Measurements from ENCODE around the gene UBE2G2.

UBE2G2 gene, protein sequence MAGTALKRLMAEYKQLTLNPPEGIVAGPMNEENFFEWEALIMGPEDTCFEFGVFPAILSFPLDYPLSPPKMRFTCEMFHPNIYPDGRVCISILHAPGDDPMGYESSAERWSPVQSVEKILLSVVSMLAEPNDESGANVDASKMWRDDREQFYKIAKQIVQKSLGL
- 113 to 170 (median 151) reads per million in 4 experiments for total RNA-seq

- peak; percentile 73 for DNase-seq
Measured at GRCh38 chr21:44801468-44802395, at the start of gene UBE2G2. UBE2G2 (minus strand) TSS chr21:44801820; CDS start chr21:44801748, 72 bp downstream.

GRCh38 chr21:44850905-44851657, 49.5 kb upstream of the UBE2G2 start:
- DNase-seq, result no peak

DNA sequence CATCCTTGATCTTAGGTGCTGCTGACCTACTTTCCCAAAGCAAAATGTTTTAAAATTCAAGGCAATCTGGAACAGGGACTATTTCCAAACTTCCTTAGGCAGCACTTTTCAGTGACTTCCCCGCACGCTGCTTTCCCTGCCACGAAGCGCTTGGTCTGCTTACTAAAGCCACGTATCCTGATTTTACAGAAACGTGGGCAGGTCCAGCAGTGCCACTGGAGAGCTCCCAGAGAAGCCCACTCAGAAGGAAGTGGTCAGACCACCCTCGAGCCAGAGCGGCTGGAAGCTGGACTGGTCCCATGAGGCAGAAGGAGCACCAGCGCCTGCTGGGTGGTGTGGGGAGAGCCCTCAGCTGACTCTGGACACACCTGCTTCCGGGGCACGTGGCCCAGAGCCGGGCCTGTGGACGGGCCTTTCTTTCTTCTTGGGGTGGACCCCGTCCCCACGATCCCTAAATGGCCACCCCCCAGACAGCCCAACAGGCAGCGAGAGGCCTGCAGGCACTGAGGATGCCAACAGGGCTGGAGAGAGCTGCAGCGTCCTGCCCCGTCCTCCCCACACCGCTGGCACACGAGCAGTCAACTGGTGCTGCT, 48.7 kb upstream of the UBE2G2 start:
- DNase-seq, result no peak

- no peak for DNase-seq
Measured at GRCh38 chr21:44849616-44850130, 48.1 kb upstream of the UBE2G2 start.

- DNase-seq, result no peak
Measured at GRCh38 chr21:44848821-44849521, 47.4 kb upstream of the UBE2G2 start.

- no peak for DNase-seq
Measured at GRCh38 chr21:44847261-44848056, 45.8 kb upstream of the UBE2G2 start.

- no peak for DNase-seq
Measured at GRCh38 chr21:44846485-44847260, 45.1 kb upstream of the UBE2G2 start.

DNA sequence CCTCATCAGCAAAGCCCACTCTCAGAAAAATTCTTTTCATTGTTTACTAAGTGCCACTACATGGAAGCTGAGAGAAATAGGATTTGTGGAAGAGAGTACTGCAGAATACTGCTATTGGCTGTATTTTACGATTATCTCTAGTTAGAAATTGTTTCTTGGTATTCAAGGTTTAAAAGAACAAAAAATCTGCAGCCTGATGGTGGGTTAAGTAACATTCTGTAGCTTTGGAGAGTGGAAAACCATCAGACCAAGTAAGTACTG, 44.5 kb upstream of the UBE2G2 start:
- DNase-seq, result no peak

- DNase-seq, result peak; percentile 47
Measured at GRCh38 chr21:44845418-44846223, 44.0 kb upstream of the UBE2G2 start.

- no peak for DNase-seq
Measured at GRCh38 chr21:44844256-44844655, 42.6 kb upstream of the UBE2G2 start.

DNA sequence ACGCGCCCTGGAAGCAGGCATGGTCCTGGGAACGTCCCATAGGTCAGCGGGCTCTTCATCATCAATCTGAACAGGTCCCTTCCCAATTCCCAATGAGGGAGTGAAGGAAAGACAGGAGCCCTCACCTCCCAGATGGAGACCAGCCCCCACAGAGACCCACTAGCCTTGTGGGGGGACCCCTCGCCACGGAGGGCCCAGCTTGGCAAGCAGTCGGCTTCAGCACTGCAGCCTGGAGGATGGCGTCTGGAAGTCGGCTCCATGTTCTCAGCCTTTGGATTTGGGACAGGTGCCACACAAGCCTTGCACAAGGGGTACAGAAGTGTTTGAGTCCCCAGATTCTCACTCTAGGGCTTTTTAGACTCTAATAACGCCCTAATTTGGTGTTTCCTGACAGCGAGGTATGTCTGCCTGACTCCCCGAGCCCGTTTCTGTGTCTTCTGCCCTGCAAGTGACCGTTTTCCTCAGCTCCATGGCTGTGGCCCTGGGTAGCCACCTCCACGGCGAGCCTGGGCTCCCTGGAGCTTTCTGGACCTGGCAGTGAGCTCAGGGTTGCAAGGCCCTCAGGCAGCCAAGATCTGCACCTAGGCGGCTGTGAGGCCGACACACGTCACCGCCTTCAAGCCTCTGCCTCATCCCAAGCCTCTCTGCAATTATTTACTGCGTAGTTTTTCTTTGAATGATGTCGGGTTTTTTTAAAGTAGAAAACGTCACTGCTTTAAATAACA, 41.3 kb upstream of the UBE2G2 start:
- no peak for DNase-seq

DNA sequence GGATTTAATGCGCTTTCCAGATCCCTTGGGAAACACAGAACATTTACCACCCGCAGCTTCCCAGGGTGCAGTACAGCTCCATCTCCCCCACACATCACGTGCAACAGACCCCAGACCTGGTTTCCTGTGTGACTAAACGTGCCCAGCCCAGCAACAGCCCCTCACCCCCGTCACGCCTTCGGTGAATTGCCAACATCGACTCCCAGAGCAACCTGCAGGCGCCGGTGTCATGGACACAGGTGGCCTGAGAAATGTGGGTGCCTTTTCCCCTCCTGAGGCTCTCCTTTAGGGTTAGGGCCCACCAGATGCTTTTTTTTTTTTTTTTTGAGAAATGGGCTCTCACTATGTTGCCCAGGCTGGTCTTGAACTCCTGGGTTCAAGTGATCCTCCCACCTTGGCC, 40.5 kb upstream of the UBE2G2 start:
- DNase-seq, result no peak

DNA sequence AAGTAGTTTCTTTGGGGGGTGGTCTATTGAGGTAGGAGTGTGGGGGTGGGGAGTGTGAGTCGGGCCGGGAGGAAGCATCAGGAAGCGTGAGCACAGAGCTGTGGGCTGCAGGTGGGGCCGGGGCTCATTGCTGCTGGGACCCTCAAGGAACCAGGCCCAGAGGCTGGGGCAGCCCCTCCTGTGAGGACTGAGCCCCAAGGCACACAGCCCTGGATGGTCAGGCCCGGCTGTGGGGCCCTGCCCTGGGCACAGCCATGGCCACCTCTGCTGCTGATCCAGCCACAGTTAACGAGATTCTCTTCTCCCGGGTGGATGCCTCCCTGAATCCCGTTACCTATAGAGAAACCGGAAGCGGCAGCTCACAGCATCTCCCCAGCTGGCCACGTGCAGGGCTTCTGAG, 39.2 kb upstream of the UBE2G2 start:
- DNase-seq, result no peak

DNA sequence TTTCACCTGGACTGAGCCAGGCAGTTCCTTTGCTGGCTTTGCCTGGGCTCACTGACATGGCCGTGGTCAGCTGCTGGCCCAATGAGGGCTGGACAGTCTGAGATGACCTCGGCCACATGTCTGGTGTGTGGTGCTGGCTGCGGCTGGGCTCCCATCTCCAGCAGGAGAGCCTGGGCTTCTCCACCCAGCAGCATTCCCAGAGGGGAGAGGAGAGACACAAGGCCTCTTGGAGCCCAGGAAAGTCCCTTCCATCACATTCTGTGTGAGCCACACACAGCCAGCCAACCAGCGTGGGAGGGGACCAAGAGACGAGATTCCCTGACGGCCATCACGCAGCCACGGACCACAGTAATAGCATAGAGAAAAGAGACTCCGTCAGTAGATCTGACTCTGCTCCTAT, 37.3 kb upstream of the UBE2G2 start:
- DNase-seq, result no peak

DNA sequence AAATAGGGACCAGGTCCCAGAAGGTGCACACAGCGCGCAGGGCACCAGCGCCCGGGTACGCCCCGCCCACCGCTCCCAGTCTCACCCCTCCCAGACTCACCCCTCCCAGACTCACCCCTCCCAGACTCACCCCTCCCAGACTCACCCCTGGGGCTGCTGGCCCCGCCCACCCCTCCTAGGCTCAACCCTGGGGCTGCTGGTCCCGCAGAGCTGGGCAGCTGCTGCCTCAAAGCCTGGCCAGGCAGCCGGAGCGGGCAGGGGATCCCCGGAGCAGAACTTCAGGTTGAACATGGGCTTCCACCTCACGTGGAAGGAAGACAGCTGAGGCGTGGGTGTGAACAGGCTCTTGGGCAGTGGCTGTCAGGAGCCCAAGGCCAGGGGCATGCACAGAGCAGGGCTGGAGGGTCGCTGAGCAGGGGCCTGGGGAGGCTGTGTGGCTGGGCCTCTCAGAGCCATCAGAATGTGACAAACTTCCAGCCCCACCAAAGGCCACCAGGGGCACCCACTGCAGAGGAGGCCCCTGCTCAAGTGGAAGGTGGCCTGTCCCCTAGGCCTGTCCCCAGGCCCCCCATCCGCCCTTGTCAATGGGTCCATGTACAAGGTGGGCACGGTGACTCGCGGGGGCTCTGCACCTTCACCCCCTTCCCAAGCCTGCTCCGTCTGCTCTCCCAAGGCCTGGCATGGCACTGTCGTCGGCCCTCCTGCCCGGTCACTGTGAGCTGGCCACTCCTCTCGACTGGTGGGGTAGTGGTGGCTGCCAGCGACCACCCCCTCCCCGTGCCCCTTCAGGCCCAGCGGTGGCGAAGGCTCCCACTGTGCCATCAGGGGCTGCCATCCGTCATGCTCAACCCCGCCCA, 36.6 kb upstream of the UBE2G2 start:
- no peak for DNase-seq

- no peak for DNase-seq
Measured at GRCh38 chr21:44837537-44837936, 35.9 kb upstream of the UBE2G2 start.

- DNase-seq, result no peak
Measured at GRCh38 chr21:44836666-44837471, 35.2 kb upstream of the UBE2G2 start.

Measured in effector CD8-positive, alpha-beta T cell (primary cell).